ENCODE data around the gene SLC30A5. TPM values are rescaled to one million over a fixed set of nuclear protein-coding genes. Genes with fewer than 3 reads are reported as not detected.
"Not testable (repeated sequence)": the region's sequence is repeated elsewhere in the genome, so short reads cannot be mapped to it uniquely, and the experiment has no call there.

The SLC30A5 gene
- total RNA-seq, 3 donors from 2014 or later, result 43.5 to 49.5 (median 46.7) TPM

DNA sequence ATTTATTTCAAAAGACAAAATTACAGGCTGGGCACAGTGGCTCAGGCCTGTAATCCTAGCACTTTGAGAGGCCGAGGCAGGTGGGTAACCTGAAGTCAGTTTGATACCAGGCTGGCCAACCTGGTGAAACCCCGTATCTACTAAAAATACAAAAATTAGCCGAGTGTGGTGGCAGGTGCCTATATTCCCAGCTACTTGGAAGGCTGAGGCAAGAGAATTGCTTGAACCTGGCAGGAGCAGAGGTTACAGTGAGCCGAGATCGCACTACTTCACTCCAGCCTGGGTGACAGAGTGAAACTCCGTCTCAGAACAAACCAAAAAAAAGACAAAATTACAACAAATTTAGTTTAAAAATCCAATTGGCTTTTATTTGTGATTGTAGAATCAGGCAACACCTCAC is 14.3 kb upstream of the SLC30A5 start:
- H3K4me1 ChIP-seq (ENCODE audit: low read depth), result no peaks in the 10 kb centered on the region
- H3K36me3 ChIP-seq (ENCODE audit: low read depth), result no peaks in the 10 kb centered on the region
- DNase-seq (no peak), ATAC-seq (no peak)
- H3K4me3 ChIP-seq, result no peak overlapping the region
- no peaks in the 10 kb centered on the region for H3K9me3 ChIP-seq
- TF ChIP-seq, protein P1, sequence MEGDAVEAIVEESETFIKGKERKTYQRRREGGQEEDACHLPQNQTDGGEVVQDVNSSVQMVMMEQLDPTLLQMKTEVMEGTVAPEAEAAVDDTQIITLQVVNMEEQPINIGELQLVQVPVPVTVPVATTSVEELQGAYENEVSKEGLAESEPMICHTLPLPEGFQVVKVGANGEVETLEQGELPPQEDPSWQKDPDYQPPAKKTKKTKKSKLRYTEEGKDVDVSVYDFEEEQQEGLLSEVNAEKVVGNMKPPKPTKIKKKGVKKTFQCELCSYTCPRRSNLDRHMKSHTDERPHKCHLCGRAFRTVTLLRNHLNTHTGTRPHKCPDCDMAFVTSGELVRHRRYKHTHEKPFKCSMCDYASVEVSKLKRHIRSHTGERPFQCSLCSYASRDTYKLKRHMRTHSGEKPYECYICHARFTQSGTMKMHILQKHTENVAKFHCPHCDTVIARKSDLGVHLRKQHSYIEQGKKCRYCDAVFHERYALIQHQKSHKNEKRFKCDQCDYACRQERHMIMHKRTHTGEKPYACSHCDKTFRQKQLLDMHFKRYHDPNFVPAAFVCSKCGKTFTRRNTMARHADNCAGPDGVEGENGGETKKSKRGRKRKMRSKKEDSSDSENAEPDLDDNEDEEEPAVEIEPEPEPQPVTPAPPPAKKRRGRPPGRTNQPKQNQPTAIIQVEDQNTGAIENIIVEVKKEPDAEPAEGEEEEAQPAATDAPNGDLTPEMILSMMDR (IDR thresholded peaks at IDR 0.05), result no peak
- intact Hi-C loops (cut with DNase I, micrococcal nuclease), result no loop called here

DNA sequence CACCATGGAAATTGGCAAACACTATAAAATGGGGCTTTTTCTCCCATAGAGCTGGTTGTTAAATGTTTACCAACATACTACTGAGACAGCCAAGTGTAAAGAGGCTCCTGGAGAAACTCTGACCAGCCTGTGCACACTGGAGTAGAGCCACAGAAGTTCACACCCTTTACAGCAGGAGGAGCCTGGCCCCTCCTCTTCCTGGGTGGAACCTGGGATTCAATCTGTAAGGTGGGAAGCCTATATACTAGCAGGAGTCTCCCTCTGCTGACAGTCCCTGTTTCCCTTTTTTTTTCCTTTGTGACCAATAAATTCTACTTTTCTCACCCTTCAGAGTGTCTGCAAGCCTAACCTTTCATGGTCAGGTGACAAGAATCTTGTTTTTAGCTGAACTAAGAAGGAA is 10.4 kb upstream of the SLC30A5 start:
- peak; percentile 98 for ATAC-seq

GRCh38 chr5:69084195-69084594 is 9.6 kb upstream of the SLC30A5 start:
- no peaks in the 10 kb centered on the region for H3K36me3 ChIP-seq (ENCODE audit: low read depth)
- H3K4me3 ChIP-seq, result no peak overlapping the region
- intact Hi-C loops (cut with DNase I, micrococcal nuclease), result no loop called here
- ATAC-seq, result no peak
- DNase-seq, result no peak
- TF ChIP-seq, protein P1 (IDR thresholded peaks at IDR 0.05), result no peak
- no peaks in the 10 kb centered on the region for H3K9me3 ChIP-seq
- no peaks in the 10 kb centered on the region for H3K4me1 ChIP-seq (ENCODE audit: low read depth)

More for the DNA sequence above, 10.4 kb upstream of the SLC30A5 start:
- Histone ChIP-seq H3K4me1 (ENCODE audit: low read depth) (no peaks in the 10 kb centered on the region), H3K9me3 (no peaks in the 10 kb centered on the region), H3K4me3 (no peak overlapping the region), H3K36me3 (ENCODE audit: low read depth) (no peaks in the 10 kb centered on the region)
- intact Hi-C loops (cut with DNase I, micrococcal nuclease), result no loop called here
- peak in 2 of 3 donors; percentile 68 to 82 for DNase-seq
- TF ChIP-seq, protein P1 (IDR thresholded peaks at IDR 0.05), result peak; percentile 12

DNA sequence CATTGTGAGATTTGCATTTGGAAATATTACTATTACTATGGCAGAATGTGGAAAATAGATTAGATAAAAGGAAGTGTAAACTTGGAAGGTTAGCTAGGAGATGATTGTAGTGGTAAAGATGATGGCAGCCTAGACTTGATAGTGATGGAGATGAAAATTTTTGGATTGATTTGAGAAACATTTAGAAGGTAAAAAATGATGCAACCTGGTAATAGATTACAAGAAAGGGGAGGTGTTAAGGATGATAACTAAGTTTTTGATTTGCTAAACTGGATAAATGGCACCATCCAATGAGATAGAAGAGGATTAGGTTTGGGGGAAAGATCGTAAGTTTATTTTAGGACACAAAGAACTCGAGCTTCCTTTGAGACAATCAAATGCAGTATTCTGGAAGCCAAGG is 8.9 kb upstream of the SLC30A5 start:
- Histone ChIP-seq H3K9me3 (no peaks in the 10 kb centered on the region), H3K36me3 (ENCODE audit: low read depth) (no peaks in the 10 kb centered on the region), H3K4me1 (ENCODE audit: low read depth) (no peaks in the 10 kb centered on the region), H3K4me3 (no peak overlapping the region)
- no peak for DNase-seq
- no peak for ATAC-seq
- TF ChIP-seq, protein P1 (IDR thresholded peaks at IDR 0.05), result no peak
- intact Hi-C loops (cut with DNase I, micrococcal nuclease), result no loop called here

GRCh38 chr5:69086206-69086605 is 7.6 kb upstream of the SLC30A5 start:
- no peaks in the 10 kb centered on the region for H3K4me1 ChIP-seq (ENCODE audit: low read depth)
- ATAC-seq, result no peak
- TF ChIP-seq, protein P1 (IDR thresholded peaks at IDR 0.05), result no peak
- no peak for DNase-seq
- no peaks in the 10 kb centered on the region for H3K36me3 ChIP-seq (ENCODE audit: low read depth)
- H3K4me3 ChIP-seq, result no peak overlapping the region
- intact Hi-C loops (cut with DNase I, micrococcal nuclease), result no loop called here
- H3K9me3 ChIP-seq, result no peaks in the 10 kb centered on the region

DNA sequence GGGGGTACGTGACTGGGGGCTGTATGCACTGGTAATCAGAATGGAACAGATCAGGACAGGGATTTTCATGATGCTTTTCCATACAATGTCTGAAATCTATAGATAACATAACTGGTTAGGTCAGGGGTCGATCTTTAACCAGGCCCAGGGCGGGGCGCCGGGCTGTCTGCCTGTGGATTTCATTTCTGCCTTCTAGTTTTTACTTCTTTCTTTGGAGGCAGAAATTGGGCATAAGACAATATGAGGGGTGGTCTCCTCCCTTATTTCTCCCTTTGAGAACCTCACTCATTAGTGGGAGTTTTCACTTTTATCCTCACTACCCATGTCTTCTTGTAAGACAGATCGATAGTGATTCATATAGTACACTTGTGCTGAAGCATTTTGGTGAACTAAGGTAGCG is 5.8 kb upstream of the SLC30A5 start:
- intact Hi-C loops (cut with DNase I, micrococcal nuclease); DNase-seq; H3K4me1 ChIP-seq (ENCODE audit: low read depth); ATAC-seq; H3K4me3 ChIP-seq; H3K36me3 ChIP-seq (ENCODE audit: low read depth); H3K9me3 ChIP-seq: not testable (repeated sequence)
